Smooth muscle cell (in vitro differentiated cells): ENCODE measurements around the gene LMOD2. TPM values are rescaled to one million over a fixed set of nuclear protein-coding genes. Genes with fewer than 3 reads are reported as not detected.

Experiments
- DNase-seq: peaks from one replicate; lab custom pipeline; 2025; ENCODE audit not compliant: unreplicated experiment; lab: John Stamatoyannopoulos, UW
- H2AFZ ChIP-seq: fragments of 200-600 bp; sonication (generic); 2 replicates; pipeline ENCODE4 v1.6.0; 2016; ENCODE audit warnings: antibody characterized with exemption, low read depth, mild to moderate bottlenecking
- H3F3A ChIP-seq: fragments of 200-600 bp; sonication (generic); 2 replicates; pipeline ENCODE4 v1.6.0; 2017; ENCODE audit warnings: antibody characterized with exemption, low read depth
- H3K27ac ChIP-seq: fragments of 200-600 bp; sonication (generic); 2 replicates; pipeline ENCODE4 v1.5.1; 2016; ENCODE audit warnings: low read depth, mild to moderate bottlenecking
- H3K27me3 ChIP-seq: fragments of 200-600 bp; sonication (generic); 2 replicates; pipeline ENCODE4 v1.6.1; 2016; ENCODE audit warnings: low read depth, mild to moderate bottlenecking
- H3K36me3 ChIP-seq: fragments of 200-600 bp; sonication (generic); 2 replicates; pipeline ENCODE4 v1.5.1; 2016; ENCODE audit warnings: low read depth
- H3K4me1 ChIP-seq: fragments of 200-600 bp; sonication (generic); 2 replicates; pipeline ENCODE4 v1.5.1; 2016; ENCODE audit warnings: low read depth
- H3K4me2 ChIP-seq: fragments of 200-600 bp; sonication (generic); 2 replicates; pipeline ENCODE4 v1.6.0; 2016; ENCODE audit warnings: mild to moderate bottlenecking
- H3K4me3 ChIP-seq: fragments of 200-600 bp; sonication (generic); 2 replicates; pipeline ENCODE4 v1.5.1; 2016; ENCODE audit warnings: mild to moderate bottlenecking
- H3K79me2 ChIP-seq: fragments of 200-600 bp; sonication (generic); 2 replicates; pipeline ENCODE4 v1.6.0; 2016; ENCODE audit warnings: low read depth, mild to moderate bottlenecking
- H3K9ac ChIP-seq: fragments of 200-600 bp; sonication (generic); 2 replicates; pipeline ENCODE4 v1.6.0; 2016; ENCODE audit warnings: low read depth
- H3K9me3 ChIP-seq: fragments of 200-600 bp; sonication (generic); replicated peaks from 2 replicates; pipeline ENCODE4 v1.5.1; 2016; ENCODE audit warnings: low read depth
- H4K20me1 ChIP-seq: fragments of 200-600 bp; sonication (generic); 2 replicates; pipeline ENCODE4 v1.6.0; 2016; ENCODE audit warnings: low read depth
- CTCF ChIP-seq: fragments of 200-600 bp; sonication (generic); IDR thresholded peaks from 2 replicates; pipeline ENCODE4 v1.5.1; 2017; ENCODE audit warnings: borderline replicate concordance, mild to moderate bottlenecking, antibody characterized with exemption; ENCODE audit not compliant: insufficient read depth, poor library complexity, severe bottlenecking
- WGBS: methylation state at CpG from one replicate; pipeline ENCODE4 v1.1.7; 2016; ENCODE audit warnings: low lambda C conversion rate; 5-methylcytosine and 5-hydroxymethylcytosine counted together
- polyA plus RNA-seq: library from polyadenylated mRNA; unstranded; fragments of >200 nt; fragmentation: Nextera tagmentation; extraction: Ambion mirVana; gene quantifications from 2 replicates; pipeline ENCODE4 v1.2.1, GENCODE V29; 2016
- total RNA-seq: library from RNA; depleted of rRNA; stranded (reverse); fragments of >200 nt; gene quantifications from 2 replicates; pipeline ENCODE4 v1.2.3, GENCODE V29; 2014

LMOD2 gene
- total and polyA plus RNA-seq, 2 experiments from 2014 or later, result 0.10 TPM; not detected in 1

- no peaks in the 10 kb centered on the region for H3F3A ChIP-seq
- WGBS, result 91% methylated on average over 3 of the region's 3 CpGs
- H3K9me3 ChIP-seq, result no peaks in the 10 kb centered on the region
- H3K9ac ChIP-seq, result no peak overlapping the region
- no peaks in the 10 kb centered on the region for H3K4me1 ChIP-seq
- H3K36me3 ChIP-seq, result peaks cover 37% of the 10 kb centered on the region
- H2AFZ ChIP-seq, result no peak overlapping the region
- H3K27ac ChIP-seq, result no peak overlapping the region
- H3K4me3 ChIP-seq, result no peak overlapping the region
- DNase-seq, result no peak
- H4K20me1 ChIP-seq, result peaks cover 5% of the 10 kb centered on the region
- TF ChIP-seq CTCF, result no peak
- peaks cover 3% of the 10 kb centered on the region for H3K79me2 ChIP-seq
- no peaks in the 10 kb centered on the region for H3K27me3 ChIP-seq
- H3K4me2 ChIP-seq, result no peak overlapping the region
Observed at GRCh38 chr7:123695944-123696677, 40.4 kb downstream of the LMOD2 start.

- no peak for TF ChIP-seq CTCF
- DNase-seq, result no peak
- Histone ChIP-seq H4K20me1 (peaks cover 35% of the 10 kb centered on the region), H3K4me3 (no peak overlapping the region), H3K4me2 (no peak overlapping the region), H3K9ac (no peak overlapping the region), H2AFZ (no peak overlapping the region), H3K27me3 (no peaks in the 10 kb centered on the region), H3K4me1 (peaks cover 11% of the 10 kb centered on the region), H3K9me3 (no peaks in the 10 kb centered on the region), H3F3A (no peaks in the 10 kb centered on the region), H3K79me2 (peaks cover 20% of the 10 kb centered on the region), H3K27ac (no peak overlapping the region), H3K36me3 (peaks cover 33% of the 10 kb centered on the region)
- 91% methylated on average over 1 of the region's 1 CpG for WGBS
Observed at GRCh38 chr7:123705211-123705901, 49.7 kb downstream of the LMOD2 start.

GRCh38 chr7:123709525-123709924 is 53.9 kb downstream of the LMOD2 start:
- Histone ChIP-seq H3K9ac (no peak overlapping the region), H3K27me3 (no peaks in the 10 kb centered on the region), H4K20me1 (peaks cover 73% of the 10 kb centered on the region), H3K27ac (no peak overlapping the region), H3K4me3 (no peak overlapping the region), H3K4me2 (peak overlapping the region; percentile 17), H3K36me3 (peaks cover 23% of the 10 kb centered on the region), H3K4me1 (peaks cover 21% of the 10 kb centered on the region), H2AFZ (no peak overlapping the region), H3K9me3 (no peaks in the 10 kb centered on the region), H3F3A (no peaks in the 10 kb centered on the region), H3K79me2 (peaks cover 50% of the 10 kb centered on the region)
- no peak for DNase-seq
- WGBS, result 45% methylated on average over 2 of the region's 2 CpGs
- no peak for TF ChIP-seq CTCF
